ENCODE data around the gene STAB1. TPM values are rescaled to one million over a fixed set of nuclear protein-coding genes. Genes with fewer than 3 reads are reported as not detected.

STAB1 gene
- total RNA-seq, 1 donor from 2014 or later = 0.42 TPM

DNA sequence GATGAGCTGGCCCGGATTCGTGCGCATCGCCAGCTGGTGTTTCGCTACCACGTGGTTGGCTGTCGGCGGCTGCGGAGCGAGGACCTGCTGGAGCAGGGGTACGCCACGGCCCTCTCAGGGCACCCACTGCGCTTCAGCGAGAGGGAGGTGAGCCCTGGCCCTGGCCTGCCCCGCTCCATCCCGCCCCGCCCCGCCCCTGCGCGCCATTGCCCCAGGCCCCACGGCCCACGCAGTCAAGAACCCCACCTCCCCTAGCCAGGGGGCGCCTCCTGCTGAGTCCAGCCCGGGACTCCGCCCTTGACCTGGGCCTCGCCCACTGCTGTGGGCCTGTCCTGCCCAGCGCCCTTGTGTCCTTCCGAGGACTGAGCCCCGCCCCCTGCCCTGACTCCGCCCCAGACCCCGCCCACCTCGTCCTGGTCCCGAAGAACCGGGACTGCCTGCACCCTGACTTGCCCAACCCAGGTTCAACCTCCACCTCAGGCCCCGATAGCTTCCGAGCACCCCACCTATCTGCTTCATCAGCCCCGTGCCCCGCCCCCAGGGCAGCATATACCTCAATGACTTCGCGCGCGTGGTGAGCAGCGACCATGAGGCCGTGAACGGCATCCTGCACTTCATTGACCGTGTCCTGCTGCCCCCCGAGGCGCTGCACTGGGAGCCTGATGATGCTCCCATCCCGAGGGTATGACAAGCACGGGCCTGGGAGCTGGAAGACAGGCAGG, 23.7 kb downstream of the STAB1 start:
- H3K4me3 ChIP-seq (ENCODE audit: low read depth, low read length) = no peak overlapping the region
- H3K27me3 ChIP-seq (ENCODE audit: control insufficient read depth, insufficient read depth, low read length) = peaks cover 6% of the 10 kb centered on the region

DNA sequence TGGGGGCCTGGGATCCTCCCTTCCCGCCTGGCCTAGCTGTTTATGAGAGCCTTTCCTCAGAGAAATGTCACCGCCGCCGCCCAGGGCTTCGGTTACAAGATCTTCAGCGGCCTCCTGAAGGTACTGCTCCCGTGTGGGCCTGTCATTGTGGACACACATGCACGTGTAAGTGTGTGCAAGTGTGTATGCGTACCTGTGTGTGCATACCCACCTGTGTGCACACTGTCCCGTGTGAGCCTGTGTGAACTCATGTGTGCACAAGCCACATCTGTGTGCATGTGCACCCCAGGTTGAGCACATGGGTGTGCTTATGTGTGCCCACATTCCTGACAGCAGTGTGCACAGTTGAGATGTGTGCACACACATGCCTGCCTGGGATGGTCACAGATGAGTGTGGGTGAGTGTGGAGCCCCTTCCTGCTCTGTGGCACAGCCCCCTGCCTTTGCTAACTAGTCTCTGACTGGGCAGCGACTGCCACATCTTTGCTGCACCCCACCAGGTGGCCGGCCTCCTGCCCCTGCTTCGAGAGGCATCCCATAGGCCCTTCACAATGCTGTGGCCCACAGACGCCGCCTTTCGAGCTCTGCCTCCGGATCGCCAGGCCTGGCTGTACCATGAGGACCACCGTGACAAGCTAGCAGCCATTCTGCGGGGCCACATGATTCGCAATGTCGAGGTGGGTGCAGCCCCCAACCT, 24.5 kb downstream of the STAB1 start:
- no peak for DNase-seq (ENCODE audit: low read depth)
- Histone ChIP-seq H3K27me3 (ENCODE audit: control insufficient read depth, insufficient read depth, low read length) (peaks cover 6% of the 10 kb centered on the region), H3K4me3 (ENCODE audit: low read depth, low read length) (no peak overlapping the region), H3K36me3 (ENCODE audit: control insufficient read depth, insufficient read depth, low read length) (peaks cover 3% of the 10 kb centered on the region)
- TF ChIP-seq, protein P1, sequence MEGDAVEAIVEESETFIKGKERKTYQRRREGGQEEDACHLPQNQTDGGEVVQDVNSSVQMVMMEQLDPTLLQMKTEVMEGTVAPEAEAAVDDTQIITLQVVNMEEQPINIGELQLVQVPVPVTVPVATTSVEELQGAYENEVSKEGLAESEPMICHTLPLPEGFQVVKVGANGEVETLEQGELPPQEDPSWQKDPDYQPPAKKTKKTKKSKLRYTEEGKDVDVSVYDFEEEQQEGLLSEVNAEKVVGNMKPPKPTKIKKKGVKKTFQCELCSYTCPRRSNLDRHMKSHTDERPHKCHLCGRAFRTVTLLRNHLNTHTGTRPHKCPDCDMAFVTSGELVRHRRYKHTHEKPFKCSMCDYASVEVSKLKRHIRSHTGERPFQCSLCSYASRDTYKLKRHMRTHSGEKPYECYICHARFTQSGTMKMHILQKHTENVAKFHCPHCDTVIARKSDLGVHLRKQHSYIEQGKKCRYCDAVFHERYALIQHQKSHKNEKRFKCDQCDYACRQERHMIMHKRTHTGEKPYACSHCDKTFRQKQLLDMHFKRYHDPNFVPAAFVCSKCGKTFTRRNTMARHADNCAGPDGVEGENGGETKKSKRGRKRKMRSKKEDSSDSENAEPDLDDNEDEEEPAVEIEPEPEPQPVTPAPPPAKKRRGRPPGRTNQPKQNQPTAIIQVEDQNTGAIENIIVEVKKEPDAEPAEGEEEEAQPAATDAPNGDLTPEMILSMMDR (IDR thresholded peaks at IDR 0.05; ENCODE audit: insufficient read depth, low read length, poor library complexity, severe bottlenecking) = no peak

More for the DNA sequence above, 23.7 kb downstream of the STAB1 start:
- DNase-seq (ENCODE audit: low read depth) = no peak
- TF ChIP-seq, protein P1 (IDR thresholded peaks at IDR 0.05; ENCODE audit: insufficient read depth, low read length, poor library complexity, severe bottlenecking) = no peak
- no peaks in the 10 kb centered on the region for H3K36me3 ChIP-seq (ENCODE audit: control insufficient read depth, insufficient read depth, low read length)

DNA sequence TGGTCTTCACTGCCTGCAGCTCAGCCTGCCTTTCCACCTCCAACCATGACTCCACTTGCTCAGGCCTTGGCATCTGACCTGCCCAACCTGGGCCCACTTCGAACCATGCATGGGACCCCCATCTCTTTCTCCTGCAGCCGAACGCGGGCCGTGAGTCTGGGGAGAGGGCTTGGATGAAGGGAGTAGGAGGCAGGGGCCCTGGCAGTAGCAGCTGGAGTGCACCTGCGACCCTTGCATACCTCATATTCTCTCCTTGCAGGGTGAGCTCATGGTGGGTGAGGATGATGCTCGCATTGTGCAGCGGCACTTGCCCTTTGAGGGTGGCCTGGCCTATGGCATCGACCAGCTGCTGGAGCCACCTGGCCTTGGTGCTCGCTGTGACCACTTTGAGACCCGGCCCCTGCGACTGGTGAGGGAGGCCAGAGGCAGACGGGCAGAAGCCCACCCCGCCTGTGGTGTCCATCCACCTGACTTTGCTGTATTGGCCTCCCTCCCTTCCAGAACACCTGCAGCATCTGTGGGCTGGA, 25.1 kb downstream of the STAB1 start:
- H3K27me3 ChIP-seq (ENCODE audit: control insufficient read depth, insufficient read depth, low read length) = peaks cover under 1% of the 10 kb centered on the region
- TF ChIP-seq, protein P1 (IDR thresholded peaks at IDR 0.05; ENCODE audit: insufficient read depth, low read length, poor library complexity, severe bottlenecking) = no peak
- H3K36me3 ChIP-seq (ENCODE audit: control insufficient read depth, insufficient read depth, low read length) = peaks cover 3% of the 10 kb centered on the region
- H3K4me3 ChIP-seq (ENCODE audit: low read depth, low read length) = no peak overlapping the region
- DNase-seq (ENCODE audit: low read depth) = no peak

DNA sequence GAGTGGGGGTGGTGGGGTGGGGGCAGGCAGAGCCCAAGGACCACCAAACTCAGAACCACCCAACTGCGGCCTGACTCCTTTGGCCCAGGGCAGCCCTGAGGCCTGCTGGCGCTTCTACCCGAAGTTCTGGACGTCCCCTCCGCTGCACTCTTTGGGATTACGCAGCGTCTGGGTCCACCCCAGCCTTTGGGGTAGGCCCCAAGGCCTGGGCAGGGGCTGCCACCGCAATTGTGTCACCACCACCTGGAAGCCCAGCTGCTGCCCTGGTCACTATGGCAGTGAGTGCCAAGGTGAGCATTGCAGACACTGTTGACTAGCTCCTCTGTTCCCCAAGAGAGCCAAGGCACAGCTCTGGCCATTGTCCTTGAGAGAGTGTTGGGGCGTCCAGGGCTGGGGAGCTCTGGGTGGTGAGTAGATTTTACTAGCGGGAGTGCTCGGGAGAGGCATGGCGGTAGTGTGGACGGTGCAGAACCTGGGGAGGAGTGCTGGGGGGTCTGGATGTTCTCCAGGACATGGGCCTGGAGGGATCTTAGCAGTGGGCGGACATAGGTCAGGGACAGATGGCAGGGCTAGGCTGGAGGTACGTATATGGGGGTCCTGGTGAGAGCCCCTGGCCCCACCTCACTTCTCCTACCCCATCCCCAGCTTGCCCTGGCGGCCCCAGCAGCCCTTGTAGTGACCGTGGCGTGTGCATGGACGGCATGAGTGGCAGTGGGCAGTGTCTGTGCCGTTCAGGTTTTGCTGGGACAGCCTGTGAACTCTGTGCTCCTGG, 25.8 kb downstream of the STAB1 start:
- no peak for DNase-seq (ENCODE audit: low read depth)
- TF ChIP-seq, protein P1 (IDR thresholded peaks at IDR 0.05; ENCODE audit: insufficient read depth, low read length, poor library complexity, severe bottlenecking) = no peak
- Histone ChIP-seq H3K36me3 (ENCODE audit: control insufficient read depth, insufficient read depth, low read length) (peaks cover 3% of the 10 kb centered on the region), H3K4me3 (ENCODE audit: low read depth, low read length) (no peak overlapping the region), H3K27me3 (ENCODE audit: control insufficient read depth, insufficient read depth, low read length) (no peaks in the 10 kb centered on the region)

DNA sequence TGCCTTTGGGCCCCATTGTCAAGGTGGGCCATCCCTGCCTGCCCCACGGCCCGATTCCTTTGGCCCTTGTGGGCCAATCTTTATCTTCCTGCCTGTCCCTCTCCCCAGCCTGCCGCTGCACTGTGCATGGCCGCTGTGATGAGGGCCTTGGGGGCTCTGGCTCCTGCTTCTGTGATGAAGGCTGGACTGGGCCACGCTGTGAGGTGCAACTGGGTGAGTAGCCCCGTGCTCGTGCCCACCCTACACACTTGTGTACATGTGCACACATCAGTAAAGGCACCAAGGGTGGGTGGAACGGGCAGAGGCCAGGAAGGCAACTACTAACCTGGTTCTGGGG, 26.3 kb downstream of the STAB1 start:
- no peak overlapping the region for H3K4me3 ChIP-seq (ENCODE audit: low read depth, low read length)
- H3K27me3 ChIP-seq (ENCODE audit: control insufficient read depth, insufficient read depth, low read length) = no peaks in the 10 kb centered on the region
- no peak for DNase-seq (ENCODE audit: low read depth)
- peaks cover 3% of the 10 kb centered on the region for H3K36me3 ChIP-seq (ENCODE audit: control insufficient read depth, insufficient read depth, low read length)
- TF ChIP-seq, protein P1 (IDR thresholded peaks at IDR 0.05; ENCODE audit: insufficient read depth, low read length, poor library complexity, severe bottlenecking) = no peak
